ENCODE data around the gene NRTN.

GRCh38 chr19:5774921-5775320 is 29.9 kb upstream of the NRTN start:
- TF ChIP-seq POLR2A (IDR thresholded peaks at IDR 0.05): no peak
- TF ChIP-seq, protein P1, sequence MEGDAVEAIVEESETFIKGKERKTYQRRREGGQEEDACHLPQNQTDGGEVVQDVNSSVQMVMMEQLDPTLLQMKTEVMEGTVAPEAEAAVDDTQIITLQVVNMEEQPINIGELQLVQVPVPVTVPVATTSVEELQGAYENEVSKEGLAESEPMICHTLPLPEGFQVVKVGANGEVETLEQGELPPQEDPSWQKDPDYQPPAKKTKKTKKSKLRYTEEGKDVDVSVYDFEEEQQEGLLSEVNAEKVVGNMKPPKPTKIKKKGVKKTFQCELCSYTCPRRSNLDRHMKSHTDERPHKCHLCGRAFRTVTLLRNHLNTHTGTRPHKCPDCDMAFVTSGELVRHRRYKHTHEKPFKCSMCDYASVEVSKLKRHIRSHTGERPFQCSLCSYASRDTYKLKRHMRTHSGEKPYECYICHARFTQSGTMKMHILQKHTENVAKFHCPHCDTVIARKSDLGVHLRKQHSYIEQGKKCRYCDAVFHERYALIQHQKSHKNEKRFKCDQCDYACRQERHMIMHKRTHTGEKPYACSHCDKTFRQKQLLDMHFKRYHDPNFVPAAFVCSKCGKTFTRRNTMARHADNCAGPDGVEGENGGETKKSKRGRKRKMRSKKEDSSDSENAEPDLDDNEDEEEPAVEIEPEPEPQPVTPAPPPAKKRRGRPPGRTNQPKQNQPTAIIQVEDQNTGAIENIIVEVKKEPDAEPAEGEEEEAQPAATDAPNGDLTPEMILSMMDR (IDR thresholded peaks at IDR 0.05 in 8 of 11, conservative IDR thresholded peaks at IDR 0.05 in 3 of 11): no peak

All from spleen (tissue), 7 donors.